GM12891 (cell line): Measurements from ENCODE around the gene AHDC1.
"Not testable (repeated sequence)": the region's sequence is repeated elsewhere in the genome, so short reads cannot be mapped to it uniquely, and the experiment has no call there.

ENCODE experiments used
- DNase-seq: peaks from one replicate; pipeline ENCODE4 v3.0.0; 2011; ENCODE audit warnings: low spot score; ENCODE audit not compliant: insufficient read length
- FAIRE-seq: peaks from 2 replicates; lab custom pipeline; 2011; peaks lifted over from hg19 to GRCh38; lab: Jason Lieb, UNC
- PAX5 ChIP-seq: IDR thresholded peaks from 2 replicates; pipeline ENCODE4 v1.6.1; 2011; ENCODE audit warnings: low read length, moderate library complexity, mild to moderate bottlenecking; ENCODE audit not compliant: insufficient read depth, severe bottlenecking
- POLR2A ChIP-seq: IDR thresholded peaks from 2 replicates; pipeline ENCODE4 v1.6.1; 2011; ENCODE audit warnings: low read depth, low read length, control low read depth
- POLR2AphosphoS5 ChIP-seq: IDR thresholded peaks from 2 replicates; pipeline ENCODE4 v1.6.1; 2011; ENCODE audit warnings: low read depth, low read length, control low read depth
- POU2F2 ChIP-seq: IDR thresholded peaks from 2 replicates; pipeline ENCODE4 v1.6.1; 2011; ENCODE audit warnings: low read depth, mild to moderate bottlenecking, control low read depth, low read length, moderate library complexity
- SPI1 ChIP-seq: IDR thresholded peaks from 2 replicates; pipeline ENCODE4 v1.6.1; 2011; ENCODE audit warnings: low read depth, low read length, control low read depth
- TAF1 ChIP-seq: IDR thresholded peaks from 2 replicates; pipeline ENCODE4 v1.6.1; 2011; ENCODE audit warnings: low read depth, low read length, control low read depth

AHDC1 gene

GRCh38 chr1:27547220-27548116 is 56.5 kb downstream of the AHDC1 start:
- TF ChIP-seq PAX5: no peak
- TF ChIP-seq POU2F2: no peak
- TF ChIP-seq POLR2AphosphoS5: no peak

GRCh38 chr1:27545876-27546275 is 58.1 kb downstream of the AHDC1 start:
- TF ChIP-seq TAF1 (no peak), POU2F2 (no peak), POLR2AphosphoS5 (no peak), SPI1 (no peak), PAX5 (no peak), POLR2A (no peak)
- FAIRE-seq (no peak), DNase-seq (no peak)

More at GRCh38 chr1:27547220-27548116, 56.5 kb downstream of the AHDC1 start:
- DNase-seq: no peak
- FAIRE-seq: no peak

- no peak for FAIRE-seq
- TF ChIP-seq POLR2AphosphoS5 (no peak), TAF1 (no peak), POLR2A (no peak), PAX5 (no peak), POU2F2 (no peak), SPI1 (no peak)
- DNase-seq: no peak
These were observed 58.7 kb downstream of the AHDC1 start for GRCh38 chr1:27545271-27545670.

GRCh38 chr1:27544834-27545233 is 59.1 kb downstream of the AHDC1 start:
- TF ChIP-seq POLR2AphosphoS5: no peak
- no peak for TF ChIP-seq POLR2A
- TF ChIP-seq PAX5: no peak
- TF ChIP-seq SPI1: no peak
- no peak for TF ChIP-seq POU2F2
- TF ChIP-seq TAF1: no peak
- no peak for FAIRE-seq
- no peak for DNase-seq

GRCh38 chr1:27543284-27543683 is 60.7 kb downstream of the AHDC1 start:
- FAIRE-seq (no peak), DNase-seq (no peak)
- no peak for TF ChIP-seq POLR2AphosphoS5
- no peak for TF ChIP-seq POLR2A
- no peak for TF ChIP-seq POU2F2

- no peak for TF ChIP-seq POU2F2
- DNase-seq (no peak), FAIRE-seq (no peak)
These were observed 61.3 kb downstream of the AHDC1 start for GRCh38 chr1:27542463-27543273.

- FAIRE-seq (no peak), DNase-seq (no peak)
- TF ChIP-seq POU2F2: no peak
- no peak for TF ChIP-seq POLR2A
- no peak for TF ChIP-seq PAX5
- TF ChIP-seq SPI1: no peak
- no peak for TF ChIP-seq POLR2AphosphoS5
- no peak for TF ChIP-seq TAF1
These were observed 63.8 kb downstream of the AHDC1 start for GRCh38 chr1:27539901-27540861.

GRCh38 chr1:27538793-27539192 is 65.2 kb downstream of the AHDC1 start:
- no peak for DNase-seq
- no peak for FAIRE-seq
- TF ChIP-seq SPI1 (no peak), POLR2A (no peak), POU2F2 (no peak), TAF1 (no peak), POLR2AphosphoS5 (no peak), PAX5 (no peak)

- not testable (repeated sequence) for DNase-seq, FAIRE-seq
These were observed 65.7 kb downstream of the AHDC1 start for GRCh38 chr1:27538305-27538676.

GRCh38 chr1:27536767-27537166 is 67.2 kb downstream of the AHDC1 start:
- TF ChIP-seq TAF1: no peak
- FAIRE-seq: no peak
- DNase-seq: no peak
